ENCODE measurements around the gene RFC5.
"Not testable (repeated sequence)": the region's sequence is repeated elsewhere in the genome, so short reads cannot be mapped to it uniquely, and the experiment has no call there.

The RFC5 gene

DNA sequence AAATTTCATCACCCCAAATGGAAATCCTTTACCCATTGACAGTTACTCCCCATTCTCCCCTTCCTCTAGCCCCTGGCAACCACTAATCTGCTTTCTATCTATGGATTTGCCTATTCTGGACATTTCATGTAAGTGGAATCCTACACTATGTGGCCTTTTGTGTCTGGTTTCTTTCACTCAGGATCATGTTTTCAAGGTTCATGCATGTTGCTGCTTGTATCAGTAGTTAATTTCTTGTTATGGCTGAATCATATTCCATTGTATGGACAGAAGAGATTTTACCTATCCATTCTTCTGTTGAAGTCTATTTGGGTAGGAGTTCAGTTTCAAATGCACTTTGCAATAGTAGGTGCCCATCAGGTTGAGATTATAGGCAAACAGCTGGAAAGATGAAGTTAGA, 1.4 kb downstream of the RFC5 start:
- no peak for DNase-seq

DNA sequence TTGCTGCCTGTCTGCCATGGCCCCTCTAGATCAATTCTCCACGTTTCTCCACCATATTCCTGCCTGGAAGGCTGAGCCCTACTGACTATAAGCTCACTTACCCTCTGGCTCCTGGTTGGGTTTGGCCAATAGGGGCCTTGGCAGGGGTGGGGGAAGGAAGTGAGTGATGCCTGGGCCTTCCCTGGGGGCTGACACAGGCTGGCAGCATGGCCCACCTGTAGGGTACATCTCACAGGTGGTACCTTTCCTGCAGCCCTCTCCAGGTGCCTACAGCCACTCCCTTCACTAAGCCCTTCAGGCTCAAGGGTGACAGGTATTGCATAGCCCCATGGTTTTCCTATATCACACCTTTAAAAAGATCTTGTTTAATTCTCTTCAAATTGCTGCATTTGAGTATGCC, 3.5 kb downstream of the RFC5 start:
- no peak for DNase-seq

DNA sequence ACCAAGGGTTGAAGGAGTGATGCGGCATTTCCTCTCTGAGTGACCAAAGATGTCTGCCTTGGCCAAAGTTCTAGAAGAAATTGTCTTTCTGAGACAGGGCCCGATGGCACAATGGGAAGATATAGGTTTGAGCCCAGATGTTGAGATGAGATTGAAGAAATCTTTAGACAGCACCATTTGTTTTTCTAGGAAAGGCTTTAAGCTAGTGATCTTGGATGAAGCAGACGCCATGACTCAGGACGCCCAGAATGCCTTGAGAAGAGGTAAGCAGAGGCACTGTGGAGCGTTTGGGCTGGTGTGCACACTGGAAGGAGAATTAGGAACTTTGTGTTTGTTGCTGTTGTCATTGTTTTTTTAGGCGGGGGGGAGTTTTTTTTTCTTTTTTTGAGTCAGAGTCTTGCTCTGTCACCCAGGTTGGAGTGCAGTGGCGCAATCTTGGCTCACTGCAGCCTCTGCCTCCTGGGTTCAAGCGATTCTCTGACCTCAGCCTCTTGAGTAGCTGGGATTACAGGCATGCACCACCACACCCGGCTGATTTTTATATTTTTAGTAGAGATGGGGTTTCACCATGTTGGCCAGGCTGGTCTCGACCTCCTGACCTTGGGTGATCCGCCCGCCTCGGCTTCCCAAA, 5.7 kb downstream of the RFC5 start:
- not testable (repeated sequence) for DNase-seq

DNA sequence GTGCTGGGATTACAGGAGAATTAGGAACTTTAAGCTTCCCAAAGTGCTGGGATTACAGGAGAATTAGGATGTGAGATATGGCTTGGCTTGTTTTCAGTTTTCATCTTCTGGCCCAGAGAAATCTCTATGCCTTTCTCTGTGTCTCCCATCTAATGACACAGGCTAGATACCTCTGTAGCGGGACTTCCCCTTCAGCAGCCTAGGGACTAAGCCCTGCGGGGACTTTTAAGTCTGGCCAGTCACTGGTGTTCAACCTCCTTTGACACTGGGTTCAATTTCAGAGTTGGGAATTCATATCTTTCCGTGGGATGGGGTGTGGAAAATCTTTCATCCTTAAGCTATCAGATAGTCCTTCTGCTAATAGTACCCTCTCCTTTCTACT, 6.2 kb downstream of the RFC5 start:
- no peak for DNase-seq

DNA sequence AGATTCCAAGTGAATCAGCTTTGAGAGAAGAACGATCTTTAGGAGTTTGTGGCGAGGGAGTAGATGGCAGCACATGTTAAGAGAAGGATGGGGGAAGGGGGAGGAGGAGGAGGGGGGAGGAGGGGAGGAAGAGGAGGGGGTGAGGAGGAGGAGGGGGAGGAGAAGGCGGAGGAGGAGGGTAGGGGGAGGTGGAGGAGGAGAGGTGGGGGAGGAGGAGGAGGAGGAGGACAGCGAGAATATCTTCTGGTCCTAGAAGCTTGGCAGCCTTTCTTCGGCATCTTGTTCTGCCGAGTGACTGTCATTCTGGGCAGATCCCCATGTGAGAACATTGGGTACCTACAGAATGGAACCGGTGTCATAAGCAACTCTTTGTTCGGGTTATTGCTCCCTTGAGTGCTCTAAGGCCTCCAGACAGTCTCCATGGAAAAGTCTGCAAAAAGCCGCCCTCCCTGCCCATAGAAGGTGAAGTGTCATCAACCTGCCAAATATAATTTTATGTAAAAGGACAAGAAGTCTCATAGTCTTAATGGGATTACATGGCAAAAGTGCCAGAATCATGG, 6.9 kb downstream of the RFC5 start:
- DNase-seq, result no peak

DNA sequence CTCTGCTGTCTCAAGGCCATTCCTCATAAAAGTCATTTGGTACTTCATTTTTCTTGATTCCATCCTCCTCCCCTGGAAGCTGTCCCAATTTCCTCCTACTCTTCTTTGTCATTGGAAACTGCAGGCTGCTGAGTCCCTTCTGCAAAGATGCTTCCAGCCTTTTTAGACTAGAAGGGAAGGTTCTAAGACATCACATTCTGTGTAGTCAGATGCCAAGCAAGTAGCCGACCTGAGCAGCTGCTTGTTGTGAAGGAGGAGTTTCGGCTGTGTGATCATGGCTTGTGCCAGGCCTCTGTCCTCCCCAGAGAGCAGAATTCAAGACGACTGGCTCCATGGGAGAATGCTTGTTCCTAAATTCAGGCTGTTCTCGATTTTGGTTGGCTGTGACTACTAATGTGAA, 8.7 kb downstream of the RFC5 start:
- no peak for DNase-seq

DNA sequence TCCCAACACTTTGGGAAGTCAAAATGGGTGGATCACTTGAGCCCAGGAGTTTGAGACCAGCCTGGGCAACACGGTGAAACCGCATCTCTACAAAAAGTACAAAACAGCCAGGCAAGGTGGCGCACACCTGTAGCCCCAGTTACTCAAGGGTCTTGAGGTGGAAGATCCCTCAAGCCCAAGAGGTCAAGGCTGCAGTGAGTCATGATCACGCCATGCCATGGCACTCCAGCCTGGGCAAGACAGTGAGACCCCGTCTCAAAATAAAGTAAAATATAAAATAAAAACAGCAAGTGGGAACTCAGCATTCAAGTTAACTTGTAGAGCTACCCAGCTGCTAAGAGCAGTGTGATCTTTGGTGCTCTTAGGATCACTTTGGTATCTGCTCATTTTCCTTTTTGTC, 12.7 kb downstream of the RFC5 start:
- DNase-seq, result no peak

DNA sequence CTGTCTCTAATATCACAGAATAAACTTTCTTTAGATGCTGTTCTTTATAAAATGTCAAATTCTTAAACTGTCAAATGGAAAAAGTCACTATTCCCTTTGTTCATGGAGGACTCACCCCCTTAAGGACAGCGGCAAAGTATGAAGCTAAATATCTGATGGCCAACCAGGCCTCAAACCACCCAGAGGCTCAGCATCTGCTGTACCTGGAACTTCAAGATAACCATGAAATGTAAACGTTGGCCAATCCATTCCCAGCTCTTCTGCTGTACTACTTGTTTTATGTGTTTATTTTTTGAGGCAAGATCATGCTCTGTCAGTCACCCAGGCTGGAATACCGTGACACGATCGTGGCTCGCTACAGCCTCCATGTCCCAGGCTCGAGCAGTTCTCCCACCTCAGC, 15.7 kb downstream of the RFC5 start:
- no peak for DNase-seq

DNA sequence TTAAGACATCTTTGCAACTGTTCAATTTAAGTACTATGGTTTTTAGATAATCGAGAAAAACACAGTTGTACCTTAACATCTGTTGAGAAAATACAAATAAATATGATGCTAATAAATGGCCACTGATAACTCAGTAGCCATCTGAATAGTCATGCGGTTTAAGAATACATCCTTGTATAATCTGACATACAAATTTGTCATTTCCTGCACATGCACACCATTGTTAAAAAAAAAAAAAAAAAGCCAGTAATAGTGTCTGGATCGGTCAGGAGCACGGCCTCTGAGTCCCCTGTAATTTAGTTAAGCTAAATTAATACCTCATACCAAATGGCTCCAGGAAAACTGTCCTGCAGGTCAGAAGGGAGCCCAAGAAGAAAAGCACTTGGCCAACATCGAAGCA, 16.8 kb downstream of the RFC5 start:
- DNase-seq, result no peak

DNA sequence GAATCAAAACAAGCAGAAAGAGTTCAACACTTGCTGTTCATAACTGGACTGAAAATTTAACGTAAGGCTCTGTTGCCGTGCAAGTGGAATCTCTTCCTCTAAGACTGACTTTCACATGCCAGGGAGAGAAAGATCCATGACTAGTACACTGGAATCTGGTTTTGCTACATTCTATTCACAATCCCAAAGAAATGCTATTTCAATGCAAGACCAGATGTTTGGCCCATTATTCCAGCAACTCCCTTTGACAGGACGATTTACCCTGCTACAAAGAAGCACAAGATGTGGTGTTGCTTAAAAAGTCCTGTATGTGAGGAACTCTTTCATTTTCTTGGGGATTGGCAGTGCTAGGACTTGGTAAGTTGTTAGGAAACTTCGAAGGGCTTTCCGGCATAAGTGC, 17.4 kb downstream of the RFC5 start:
- no peak for DNase-seq

DNA sequence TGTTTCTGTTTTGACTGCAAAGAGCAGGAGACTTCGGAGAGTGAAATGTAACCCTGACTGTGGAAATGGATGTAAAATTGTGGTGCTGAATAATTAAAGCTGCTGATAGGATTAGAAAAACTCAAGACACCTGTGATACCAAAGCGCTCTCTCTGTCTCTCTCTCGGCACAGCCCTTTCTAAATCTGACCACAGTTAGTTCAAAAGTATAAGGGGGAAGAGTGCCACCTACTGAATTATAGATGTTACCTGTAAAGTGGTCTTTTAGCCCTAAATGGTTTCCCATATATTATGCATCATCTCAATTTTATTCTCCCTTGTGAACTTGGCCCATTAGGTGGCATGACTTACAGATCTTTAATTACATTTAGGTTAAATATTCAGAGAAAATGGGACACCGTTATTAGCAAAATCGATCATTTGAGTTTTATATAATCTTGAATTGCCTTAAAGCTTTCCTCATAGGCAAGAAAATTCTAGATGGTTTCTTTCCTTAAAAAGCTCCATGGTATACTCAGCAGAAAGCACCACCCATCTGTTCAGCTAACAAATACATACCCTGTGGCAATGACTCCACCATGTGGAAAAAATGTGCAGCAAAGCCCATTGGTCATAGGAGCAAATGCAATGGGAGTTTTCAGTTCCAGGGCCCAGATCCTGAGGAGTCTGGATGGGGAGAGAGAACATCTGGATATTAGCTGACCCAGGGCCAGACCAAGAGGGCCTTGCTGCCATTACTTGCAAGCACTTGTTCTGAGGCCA, 18.1 kb downstream of the RFC5 start:
- DNase-seq, result no peak

DNA sequence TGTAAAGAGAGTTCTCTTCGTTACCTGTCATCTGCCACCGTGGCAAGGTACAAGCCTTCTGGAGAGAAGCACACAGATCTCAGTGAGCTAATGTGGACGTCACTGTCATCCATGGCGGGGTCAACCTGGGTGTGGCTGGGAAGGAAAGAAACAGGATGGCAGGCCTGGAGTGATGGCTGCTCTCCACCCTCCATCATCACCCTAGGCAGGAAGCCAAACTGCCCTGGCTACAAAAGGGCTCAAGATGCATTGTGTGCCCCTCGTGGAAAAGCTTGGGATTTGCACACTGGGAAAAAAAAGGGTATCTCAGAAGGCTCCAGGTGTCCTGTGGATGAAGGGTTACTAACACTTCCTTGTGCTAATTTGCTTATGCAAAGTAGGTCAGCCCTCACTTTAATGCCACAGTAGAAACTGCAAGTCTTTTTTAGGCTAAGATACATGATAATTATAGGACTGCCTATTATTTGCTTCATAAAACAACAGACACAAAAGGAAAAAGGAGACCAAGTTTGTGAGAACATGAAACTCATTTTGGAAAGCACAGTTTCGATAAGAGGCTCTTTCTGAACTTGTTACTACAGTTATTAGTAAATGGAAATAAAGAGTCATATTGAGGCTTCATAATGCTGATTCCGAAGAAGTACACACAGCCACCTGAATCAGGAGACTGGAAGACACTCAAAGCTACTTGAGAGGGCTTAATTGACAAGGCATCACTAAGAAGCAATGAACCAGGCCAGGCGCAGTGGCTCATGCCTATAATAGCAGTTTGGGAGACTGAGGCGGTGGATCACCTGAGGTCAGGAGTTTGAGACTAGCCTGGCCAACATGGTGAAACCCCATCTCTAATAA, 18.9 kb downstream of the RFC5 start:
- no peak for DNase-seq

DNA sequence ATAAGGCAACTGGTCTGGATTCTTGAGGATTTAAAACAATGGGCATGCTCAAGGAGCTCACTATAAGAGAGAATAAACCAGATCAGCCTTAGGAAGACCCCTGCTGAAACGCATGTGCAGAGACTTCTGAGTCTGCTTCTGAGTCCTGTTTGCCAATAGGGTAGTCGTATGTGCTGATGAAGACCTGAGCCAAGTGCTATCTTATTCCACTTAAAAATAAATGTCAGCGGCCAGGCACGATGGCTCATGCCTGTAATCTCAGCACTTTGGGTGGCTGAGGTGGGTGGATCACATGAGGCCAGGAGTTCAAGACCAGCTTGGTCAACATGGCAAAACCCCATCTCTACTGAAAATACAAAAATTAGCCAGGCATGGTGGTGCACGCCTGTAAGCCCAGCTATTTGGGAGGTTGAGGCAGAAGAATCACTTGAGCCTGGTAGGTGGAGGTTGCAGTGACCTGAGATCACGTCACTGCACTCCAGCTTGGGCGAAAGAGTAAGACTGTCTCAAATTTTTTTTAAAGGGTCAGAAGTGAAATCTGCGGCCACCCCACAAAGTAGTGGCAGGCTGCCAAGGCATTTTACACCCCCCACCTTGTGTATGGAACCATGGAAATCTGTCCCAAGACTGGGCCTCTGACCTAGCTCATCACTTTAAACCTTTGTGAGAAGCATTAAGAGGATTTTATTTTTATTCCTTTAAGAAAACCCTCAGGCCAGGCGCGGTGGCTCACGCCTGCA, 20.3 kb downstream of the RFC5 start:
- DNase-seq, result no peak

DNA sequence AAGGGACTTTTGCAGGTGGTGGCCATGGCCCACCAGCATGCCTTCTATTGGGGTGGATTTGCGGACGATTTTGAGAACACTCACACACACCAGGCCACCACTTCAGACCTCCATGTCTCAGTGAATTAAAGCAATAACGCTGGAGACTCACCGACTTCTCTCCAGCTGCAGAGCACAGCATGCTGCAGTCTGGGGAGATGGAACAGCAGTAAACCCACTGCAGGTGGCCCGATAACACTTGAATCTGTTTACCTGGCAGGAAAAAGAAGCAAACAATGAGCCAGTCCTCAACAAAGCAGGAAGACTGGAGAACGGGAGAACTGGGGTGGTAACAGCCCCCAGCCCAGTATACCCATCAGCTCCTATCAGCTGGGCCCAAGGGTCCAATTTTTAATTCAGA, 21.6 kb downstream of the RFC5 start:
- no peak for DNase-seq

DNA sequence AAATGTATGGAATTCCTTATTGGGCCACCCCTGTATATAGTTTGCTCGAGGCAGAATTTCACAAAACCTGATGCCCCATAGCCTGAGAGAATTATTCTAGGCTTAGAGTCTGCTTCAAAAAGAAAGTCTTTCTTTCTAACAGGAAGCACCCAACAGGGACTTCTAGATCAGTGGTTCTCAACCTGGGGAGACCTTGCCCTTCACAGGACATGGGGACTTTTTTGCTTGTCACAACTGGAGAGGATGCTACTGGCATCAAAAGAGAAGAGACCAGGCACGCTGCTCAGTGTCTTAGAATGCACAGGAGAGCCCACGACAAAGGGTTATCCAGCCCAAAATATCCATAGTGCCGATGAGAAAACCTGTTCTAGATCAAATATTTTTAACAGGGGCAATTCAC, 25.6 kb downstream of the RFC5 start:
- no peak for DNase-seq

DNA sequence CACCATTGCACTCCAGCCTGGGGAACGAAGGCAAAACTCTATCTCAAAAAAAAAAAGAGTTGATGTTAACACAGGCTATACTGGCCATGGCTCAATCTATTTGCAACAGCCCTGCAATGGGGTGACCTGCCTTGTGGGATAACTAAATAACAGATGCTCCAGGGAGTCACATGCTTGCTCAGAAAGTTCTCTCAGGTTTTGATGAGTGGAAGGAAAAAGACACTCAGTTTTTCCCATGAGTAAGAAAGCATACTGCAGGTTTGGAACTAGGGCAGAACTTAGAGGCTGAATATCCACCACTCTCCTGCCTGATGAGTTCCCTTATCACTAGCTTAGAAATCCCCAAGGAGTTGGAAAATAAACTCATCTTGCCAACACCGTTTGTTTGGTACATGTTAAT, 27.6 kb downstream of the RFC5 start:
- DNase-seq, result no peak

DNA sequence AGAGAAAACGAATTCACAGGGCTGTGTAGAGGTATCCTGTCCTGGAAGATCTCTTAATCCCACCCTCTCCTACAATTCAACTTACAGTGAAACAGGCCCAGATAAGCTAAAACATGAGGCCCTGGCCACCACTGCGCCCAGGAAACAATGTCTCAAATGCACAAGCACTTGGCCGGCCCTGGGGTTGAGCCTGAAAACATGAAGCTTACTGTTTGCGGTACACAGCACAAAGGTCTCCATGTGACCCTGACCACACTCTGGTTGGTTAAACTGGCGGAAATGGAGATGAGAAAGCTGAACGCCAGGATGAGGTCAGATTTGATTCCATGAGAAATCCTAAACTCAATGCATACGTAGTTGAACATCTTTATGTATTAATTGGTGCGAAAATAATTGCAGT, 28.1 kb downstream of the RFC5 start:
- no peak for DNase-seq

DNA sequence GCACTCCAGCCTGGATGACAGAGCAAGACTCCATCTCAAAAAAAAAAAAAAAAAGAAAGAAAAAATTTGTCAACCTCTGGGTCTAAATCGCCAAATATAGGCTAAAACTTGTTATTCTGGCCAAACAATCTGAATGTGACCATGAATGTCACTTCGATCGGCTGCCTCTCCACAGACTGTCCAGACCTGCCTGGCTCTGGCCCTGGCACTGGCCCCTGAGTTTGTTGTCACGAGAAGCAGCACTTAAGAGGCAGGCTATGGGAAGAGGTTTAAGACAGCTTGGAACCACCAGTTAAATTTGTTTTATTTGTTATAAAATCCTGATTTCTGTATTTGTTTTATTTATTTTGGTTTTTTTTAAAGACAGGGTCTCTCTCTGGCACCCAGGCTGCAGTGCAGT, 29.9 kb downstream of the RFC5 start:
- no peak for DNase-seq

DNA sequence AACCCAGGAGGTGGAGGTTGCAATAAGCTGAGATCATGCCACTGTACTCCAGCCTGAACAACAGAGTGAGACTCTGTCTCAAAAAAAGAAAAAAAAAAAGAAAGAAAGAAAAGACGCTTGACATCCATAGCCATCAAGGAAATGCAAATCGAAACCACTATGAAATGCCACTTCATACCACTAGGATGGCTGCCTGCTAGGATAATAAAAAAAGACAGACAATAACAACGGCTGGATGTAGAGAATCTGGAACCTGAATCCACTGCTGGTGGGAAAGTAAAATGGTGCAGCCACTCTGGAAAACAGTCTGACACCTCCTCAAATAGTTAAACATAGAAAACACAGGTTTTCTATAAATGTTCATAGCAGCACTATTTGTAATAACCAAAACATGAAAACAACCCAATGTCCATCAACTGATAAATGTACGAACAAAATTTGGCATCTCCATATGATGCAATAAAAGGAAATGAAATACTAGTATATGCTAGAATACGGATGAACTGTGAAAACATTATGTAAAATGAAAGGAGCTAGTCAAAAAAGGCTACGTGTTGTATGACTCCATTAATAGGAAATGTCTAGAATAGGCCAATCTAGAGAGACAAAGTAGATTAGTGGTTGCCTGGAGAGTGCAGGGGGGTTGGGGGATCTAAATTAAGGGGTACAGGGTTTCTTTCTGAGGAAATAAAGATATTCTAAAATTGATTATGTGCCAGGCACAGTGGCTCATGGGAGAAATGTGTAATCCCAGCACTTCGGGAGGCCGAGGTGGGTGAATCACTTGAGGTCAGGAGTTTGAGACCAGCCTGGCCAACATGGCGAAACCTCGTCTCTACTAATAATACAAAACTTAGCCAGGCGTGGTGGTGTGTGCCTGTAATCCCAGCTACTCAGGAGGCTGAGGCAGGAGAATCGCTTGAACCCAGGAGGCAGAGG, 34.7 kb downstream of the RFC5 start:
- no peak for DNase-seq

DNA sequence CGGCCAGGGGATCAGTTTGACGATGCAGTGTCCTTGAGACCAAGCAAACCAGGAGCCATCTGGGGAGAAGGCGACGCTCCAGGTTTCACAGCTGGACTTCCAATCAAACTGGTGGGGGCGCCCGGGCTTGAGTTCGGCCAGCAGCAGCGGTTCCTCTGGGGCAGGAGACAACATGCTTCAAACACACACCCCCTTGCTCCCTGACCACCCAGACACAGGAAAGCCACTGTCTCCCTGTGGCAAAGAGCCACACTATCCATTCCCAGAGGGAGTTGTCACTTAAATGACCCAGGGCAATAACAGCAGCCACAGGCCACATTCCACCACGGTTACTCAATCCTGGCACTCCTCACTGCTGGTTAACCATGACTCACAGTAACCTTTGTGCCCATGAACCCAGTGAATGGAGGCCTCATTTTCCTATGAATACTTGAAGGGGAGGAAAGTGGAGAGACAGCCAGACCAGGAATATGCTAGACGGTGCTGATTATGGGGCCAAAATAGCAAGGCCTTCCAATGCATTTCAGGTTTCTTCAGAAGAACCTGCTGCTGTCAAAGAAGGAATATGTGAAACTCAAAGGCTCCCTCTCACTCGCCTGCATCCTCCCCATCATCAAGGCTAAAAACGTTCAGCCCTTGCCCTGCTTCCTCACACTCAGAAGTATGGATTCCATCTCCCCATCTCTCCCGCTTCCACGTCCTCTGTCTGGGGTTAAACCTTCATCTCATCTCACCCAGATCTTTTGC, 36.0 kb downstream of the RFC5 start:
- DNase-seq, result no peak
